Neutrophil (primary cell): ENCODE results near the gene CNDP1.

Experiments used
- H3K27ac ChIP-seq: fragments of 200-600 bp; sonication (generic); 2 replicates; pipeline ENCODE4 v1.5.1; 2016; ENCODE audit warnings: mild to moderate bottlenecking, moderate library complexity
- H3K27me3 ChIP-seq: fragments of 200-600 bp; sonication (generic); 2 replicates; pipeline ENCODE4 v1.6.0; 2016; ENCODE audit warnings: mild to moderate bottlenecking
- H3K36me3 ChIP-seq: fragments of 200-600 bp; sonication (generic); 2 replicates; pipeline ENCODE4 v1.5.1; 2017
- H3K4me1 ChIP-seq, 2 experiments: fragments of 200-600 bp in 1 of 2; sonication (generic) in 1 of 2; 1 replicate in 1 of 2; 2 replicates in 1 of 2; pipeline versions ENCODE4 v1.5.1 to v1.6.1; 2013 to 2016; ENCODE audit warnings: low read depth in 1 of 2, low read length in 1 of 2, mild to moderate bottlenecking in 1 of 2, moderate library complexity in 1 of 2; ENCODE audit not compliant: control insufficient read depth in 1 of 2, insufficient read depth in 1 of 2
- H3K4me3 ChIP-seq, 2 experiments: fragments of 200-600 bp in 1 of 2; sonication (generic) in 1 of 2; 1 replicate in 1 of 2; 2 replicates in 1 of 2; pipeline ENCODE4 v1.5.1; 2013 to 2016; ENCODE audit warnings: low read depth in 1 of 2, low read length in 1 of 2, mild to moderate bottlenecking in 1 of 2, moderate library complexity in 1 of 2
- H3K9me3 ChIP-seq: fragments of 200-600 bp; sonication (generic); 2 replicates; pipeline ENCODE4 v1.5.1; 2016
- TF ChIP-seq, protein P1 (sequence below): fragments of 200-600 bp; sonication (generic); IDR thresholded peaks from 2 replicates; pipeline ENCODE4 v1.5.1; 2016; ENCODE audit warnings: antibody characterized with exemption

CNDP1 gene

DNA sequence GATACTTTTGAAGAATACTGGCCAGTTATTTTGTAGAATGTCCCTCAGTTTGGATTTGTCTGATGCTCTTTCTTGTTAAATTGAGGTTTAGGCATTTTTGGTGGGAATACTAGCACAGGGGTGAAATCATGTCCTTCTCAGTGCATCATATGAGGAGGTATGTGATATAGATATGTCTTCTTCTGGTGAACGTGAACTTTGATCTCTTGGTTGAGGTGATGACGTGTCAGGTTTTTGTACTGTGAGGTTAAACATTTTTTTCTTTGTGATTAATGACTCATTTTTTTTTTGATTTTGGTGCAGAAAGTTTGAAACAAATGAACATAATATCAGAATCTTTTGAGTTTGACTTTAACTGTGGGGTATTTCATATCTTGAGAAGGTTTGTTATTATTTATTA, 74.4 kb downstream of the CNDP1 start:
- Histone ChIP-seq H3K27me3 (no peaks in the 10 kb centered on the region), H3K27ac (no peak overlapping the region), H3K9me3 (no peaks in the 10 kb centered on the region), H3K4me3 (no peak overlapping the region), H3K4me1 (peaks cover 14 to 17% of the 10 kb centered on the region in 2 experiments), H3K36me3 (no peaks in the 10 kb centered on the region)
- TF ChIP-seq, protein P1, sequence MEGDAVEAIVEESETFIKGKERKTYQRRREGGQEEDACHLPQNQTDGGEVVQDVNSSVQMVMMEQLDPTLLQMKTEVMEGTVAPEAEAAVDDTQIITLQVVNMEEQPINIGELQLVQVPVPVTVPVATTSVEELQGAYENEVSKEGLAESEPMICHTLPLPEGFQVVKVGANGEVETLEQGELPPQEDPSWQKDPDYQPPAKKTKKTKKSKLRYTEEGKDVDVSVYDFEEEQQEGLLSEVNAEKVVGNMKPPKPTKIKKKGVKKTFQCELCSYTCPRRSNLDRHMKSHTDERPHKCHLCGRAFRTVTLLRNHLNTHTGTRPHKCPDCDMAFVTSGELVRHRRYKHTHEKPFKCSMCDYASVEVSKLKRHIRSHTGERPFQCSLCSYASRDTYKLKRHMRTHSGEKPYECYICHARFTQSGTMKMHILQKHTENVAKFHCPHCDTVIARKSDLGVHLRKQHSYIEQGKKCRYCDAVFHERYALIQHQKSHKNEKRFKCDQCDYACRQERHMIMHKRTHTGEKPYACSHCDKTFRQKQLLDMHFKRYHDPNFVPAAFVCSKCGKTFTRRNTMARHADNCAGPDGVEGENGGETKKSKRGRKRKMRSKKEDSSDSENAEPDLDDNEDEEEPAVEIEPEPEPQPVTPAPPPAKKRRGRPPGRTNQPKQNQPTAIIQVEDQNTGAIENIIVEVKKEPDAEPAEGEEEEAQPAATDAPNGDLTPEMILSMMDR: no peak

DNA sequence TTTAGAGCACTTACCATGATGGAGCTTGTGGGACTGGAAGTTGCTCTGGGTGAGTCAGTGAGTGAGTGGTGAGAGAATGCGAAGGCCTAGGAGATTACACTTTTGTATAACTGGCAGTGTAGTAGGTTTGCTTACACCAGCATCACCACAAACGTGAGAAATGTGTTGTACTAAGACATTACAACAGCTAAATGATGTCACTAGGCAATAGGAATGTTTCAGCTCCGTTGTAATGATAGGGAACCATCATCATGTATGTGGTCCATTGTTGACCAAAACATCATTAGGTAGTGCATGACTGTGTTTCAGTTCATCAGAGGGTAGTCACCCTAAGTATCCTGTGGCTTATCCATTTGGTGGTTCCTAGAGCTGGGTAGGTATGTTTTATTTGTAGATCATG, 75.2 kb downstream of the CNDP1 start:
- no peaks in the 10 kb centered on the region for H3K27me3 ChIP-seq
- TF ChIP-seq, protein P1: no peak
- no peak overlapping the region for H3K27ac ChIP-seq
- H3K4me1 ChIP-seq: peaks cover 14 to 17% of the 10 kb centered on the region in 2 experiments
- H3K4me3 ChIP-seq: no peak overlapping the region
- H3K9me3 ChIP-seq: no peaks in the 10 kb centered on the region
- H3K36me3 ChIP-seq: no peaks in the 10 kb centered on the region

DNA sequence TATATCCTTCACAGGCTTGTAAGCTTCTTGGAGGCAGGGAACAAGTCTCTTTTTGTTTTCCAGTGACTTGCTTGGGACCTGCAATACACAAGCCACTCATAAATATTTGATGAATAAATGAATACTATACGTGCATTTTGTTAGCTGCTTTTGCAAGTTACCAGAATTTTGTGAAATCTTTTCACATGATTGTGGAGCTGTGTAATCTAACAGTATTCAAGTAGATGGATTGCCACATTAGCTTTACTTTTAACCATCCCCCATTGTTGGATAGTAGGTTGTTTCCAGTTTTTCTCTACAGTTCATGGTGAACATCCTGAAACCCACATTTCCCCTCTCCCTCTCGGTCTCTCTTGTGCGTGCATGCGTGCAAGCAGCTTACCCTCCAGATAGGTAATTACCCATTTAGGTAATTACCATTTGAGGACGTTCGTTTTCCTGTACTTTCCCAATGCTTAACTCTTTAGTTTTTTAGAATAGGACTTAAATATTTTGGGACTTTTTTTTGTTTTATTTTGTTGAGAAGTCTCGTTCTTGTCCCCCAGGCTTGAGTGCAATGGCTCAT, 75.8 kb downstream of the CNDP1 start:
- H3K4me1 ChIP-seq: peaks cover 14 to 17% of the 10 kb centered on the region in 2 experiments
- H3K9me3 ChIP-seq: no peaks in the 10 kb centered on the region
- TF ChIP-seq, protein P1: no peak
- no peaks in the 10 kb centered on the region for H3K27me3 ChIP-seq
- no peaks in the 10 kb centered on the region for H3K36me3 ChIP-seq
- H3K4me3 ChIP-seq: no peak overlapping the region
- no peak overlapping the region for H3K27ac ChIP-seq

DNA sequence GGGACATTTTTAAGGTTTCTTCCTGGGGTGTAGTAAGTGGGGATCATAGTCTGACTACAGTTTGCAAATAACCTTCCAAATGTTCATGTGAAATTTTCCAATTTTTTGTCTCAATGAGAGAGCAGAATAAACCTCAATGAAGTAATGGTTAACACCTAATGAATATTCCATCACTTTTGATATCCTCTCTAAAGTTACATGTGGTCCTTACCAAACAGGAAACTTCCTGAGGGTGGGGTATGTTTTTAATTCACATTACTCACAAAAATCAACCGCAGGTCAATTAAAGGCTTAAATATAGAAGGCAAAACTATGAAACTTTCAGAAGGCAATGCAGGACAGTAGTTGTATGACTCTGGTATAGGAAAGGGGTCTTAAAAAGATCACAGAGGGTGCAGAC, 76.6 kb downstream of the CNDP1 start:
- H3K27me3 ChIP-seq: no peaks in the 10 kb centered on the region
- H3K9me3 ChIP-seq: no peaks in the 10 kb centered on the region
- H3K4me3 ChIP-seq: no peak overlapping the region
- TF ChIP-seq, protein P1: no peak
- peaks cover 14 to 17% of the 10 kb centered on the region in 2 experiments for H3K4me1 ChIP-seq
- no peaks in the 10 kb centered on the region for H3K36me3 ChIP-seq
- no peak overlapping the region for H3K27ac ChIP-seq

DNA sequence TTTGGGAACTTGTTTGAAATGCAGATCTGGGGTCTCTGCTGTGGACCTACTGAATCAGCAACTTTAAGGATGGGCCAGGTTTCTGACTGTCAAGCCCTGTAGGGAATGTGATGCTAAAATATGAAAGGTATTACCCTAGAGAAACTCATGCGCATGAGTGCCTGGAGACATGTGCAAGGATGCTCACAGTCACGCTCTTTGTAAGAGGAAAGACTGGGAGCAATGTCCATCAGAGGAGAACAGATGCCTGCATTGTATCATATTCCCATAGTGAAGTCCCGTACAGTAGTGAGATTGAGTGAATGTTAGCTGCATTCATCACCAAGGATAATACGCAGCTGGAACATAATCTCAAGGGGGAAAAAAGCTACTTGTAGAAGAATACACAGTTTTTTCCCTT, 77.5 kb downstream of the CNDP1 start:
- no peaks in the 10 kb centered on the region for H3K9me3 ChIP-seq
- no peak overlapping the region for H3K4me3 ChIP-seq
- TF ChIP-seq, protein P1: no peak
- H3K27me3 ChIP-seq: no peaks in the 10 kb centered on the region
- H3K4me1 ChIP-seq: peaks cover 14 to 17% of the 10 kb centered on the region in 2 experiments
- H3K36me3 ChIP-seq: no peaks in the 10 kb centered on the region
- H3K27ac ChIP-seq: no peak overlapping the region
